GM18858 (cell line): Measurements from ENCODE around the gene NFATC1.

Source experiments
- ATAC-seq: cut with Tn5 transposase; IDR thresholded peaks from one replicate; pipeline ENCODE4 v1.9.1; 2021; ENCODE audit not compliant: unreplicated experiment

The NFATC1 gene

GRCh38 chr18:79387214-79387613, 8.5 kb upstream of the NFATC1 start:
- ATAC-seq, result no peak

- ATAC-seq, result no peak
Measured at GRCh38 chr18:79387615-79388014, 8.1 kb upstream of the NFATC1 start.

GRCh38 chr18:79388043-79388442, 7.7 kb upstream of the NFATC1 start:
- ATAC-seq, result no peak

- ATAC-seq, result no peak
Measured at GRCh38 chr18:79389689-79390088, 6.0 kb upstream of the NFATC1 start.

- ATAC-seq, result no peak
Measured at GRCh38 chr18:79392226-79392625, 3.5 kb upstream of the NFATC1 start.

GRCh38 chr18:79393181-79393634, 2.5 kb upstream of the NFATC1 start:
- no peak for ATAC-seq

- ATAC-seq, result no peak
Measured at GRCh38 chr18:79393635-79394533, 1.8 kb upstream of the NFATC1 start.

GRCh38 chr18:79394534-79395307, 1.0 kb upstream of the NFATC1 start:
- no peak for ATAC-seq

- no peak for ATAC-seq
Measured at GRCh38 chr18:79395308-79395640, 456 bp upstream of the NFATC1 start.

GRCh38 chr18:79396431-79397246, 909 bp downstream of the NFATC1 start:
- ATAC-seq, result no peak

- ATAC-seq, result no peak
Measured at GRCh38 chr18:79397247-79397829, 1.6 kb downstream of the NFATC1 start.

- ATAC-seq, result no peak
Measured at GRCh38 chr18:79397830-79398761, 2.4 kb downstream of the NFATC1 start.

GRCh38 chr18:79399275-79400081, 3.7 kb downstream of the NFATC1 start:
- ATAC-seq, result no peak

- ATAC-seq, result no peak
Measured at GRCh38 chr18:79400091-79400590, 4.4 kb downstream of the NFATC1 start.

- no peak for ATAC-seq
Measured at GRCh38 chr18:79400591-79401381, 5.1 kb downstream of the NFATC1 start.

- ATAC-seq, result no peak
Measured at GRCh38 chr18:79401494-79402208, 5.9 kb downstream of the NFATC1 start.

- no peak for ATAC-seq
Measured at GRCh38 chr18:79402209-79402576, 6.5 kb downstream of the NFATC1 start.
